ENCODE results near the gene PSEN2. TPM values are rescaled to one million over a fixed set of nuclear protein-coding genes. Genes with fewer than 3 reads are reported as not detected.

The PSEN2 gene
- polyA plus RNA-seq, 1 donor (not counting 4 experiments of a cell fraction or from before 2014, with no cell fraction given) = 9.5 TPM

DNA sequence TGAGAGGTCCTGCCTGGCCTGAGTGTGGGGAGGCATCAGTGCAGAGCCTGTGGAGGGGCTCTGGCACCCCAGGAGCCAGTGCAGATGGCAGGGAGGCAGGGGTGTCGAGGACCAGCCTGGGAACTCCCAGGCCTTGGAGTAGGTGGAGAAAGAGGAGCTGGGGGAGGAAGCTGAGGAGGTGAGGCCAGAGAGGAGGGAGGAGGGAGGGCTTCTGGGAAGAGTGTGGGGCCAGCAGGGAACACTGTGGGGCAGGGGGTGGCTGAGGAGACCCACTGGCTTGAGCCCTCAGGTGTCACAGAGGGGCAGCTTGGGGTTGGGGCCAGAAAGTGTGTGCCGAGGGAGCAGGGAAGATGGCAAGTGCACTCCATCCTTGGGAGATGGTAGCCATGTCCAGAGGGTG, 73.5 kb downstream of the PSEN2 start:
- Histone ChIP-seq H3K4me1 (ENCODE audit: control insufficient read depth, extremely low read depth, insufficient read depth, low read length) (peaks cover 12% of the 10 kb centered on the region), H2AFZ (ENCODE audit: control insufficient read depth, low read length) (no peak overlapping the region), H3K27ac (ENCODE audit: control insufficient read depth, insufficient read depth, low read length) (no peak overlapping the region), H3K36me3 (ENCODE audit: control insufficient read depth in 2 of 2, extremely low read depth in 1 of 2, insufficient read depth in 2 of 2, low read length in 2 of 2) (no peaks in the 10 kb centered on the region), H3K9me1 (ENCODE audit: control insufficient read depth, extremely low read depth, insufficient read depth, low read length) (no peaks in the 10 kb centered on the region), H4K20me1 (ENCODE audit: control insufficient read depth, extremely low read depth, insufficient read depth, low read length) (no peaks in the 10 kb centered on the region), H3K4me2 (ENCODE audit: control insufficient read depth, extremely low read depth, insufficient read depth, low read depth, low read length) (no peak overlapping the region), H3K4me3 (ENCODE audit: control insufficient read depth in 2 of 3, extremely low read depth in 1 of 3, insufficient read depth in 2 of 3, low read depth in 1 of 3, low read length in 3 of 3) (no peak overlapping the region), H3K27me3 (ENCODE audit: control insufficient read depth, extremely low read depth, insufficient read depth, low read length) (peaks cover 3% of the 10 kb centered on the region), H3K79me2 (ENCODE audit: control insufficient read depth, insufficient read depth, low read length) (no peaks in the 10 kb centered on the region), H3K9me3 (ENCODE audit: control insufficient read depth, low read depth, low read length) (no peaks in the 10 kb centered on the region), H3K9ac (ENCODE audit: control insufficient read depth, extremely low read depth, insufficient read depth, low read length) (no peak overlapping the region)
- FAIRE-seq = no peak
- no peak for DNase-seq (ENCODE audit: low read depth, low spot score)
- dilution Hi-C loops (cut with MboI; ENCODE audit: extremely low pct_ligation_motif_present, low sequenced_read_pairs) = no loop called here
- TF ChIP-seq, protein P1, sequence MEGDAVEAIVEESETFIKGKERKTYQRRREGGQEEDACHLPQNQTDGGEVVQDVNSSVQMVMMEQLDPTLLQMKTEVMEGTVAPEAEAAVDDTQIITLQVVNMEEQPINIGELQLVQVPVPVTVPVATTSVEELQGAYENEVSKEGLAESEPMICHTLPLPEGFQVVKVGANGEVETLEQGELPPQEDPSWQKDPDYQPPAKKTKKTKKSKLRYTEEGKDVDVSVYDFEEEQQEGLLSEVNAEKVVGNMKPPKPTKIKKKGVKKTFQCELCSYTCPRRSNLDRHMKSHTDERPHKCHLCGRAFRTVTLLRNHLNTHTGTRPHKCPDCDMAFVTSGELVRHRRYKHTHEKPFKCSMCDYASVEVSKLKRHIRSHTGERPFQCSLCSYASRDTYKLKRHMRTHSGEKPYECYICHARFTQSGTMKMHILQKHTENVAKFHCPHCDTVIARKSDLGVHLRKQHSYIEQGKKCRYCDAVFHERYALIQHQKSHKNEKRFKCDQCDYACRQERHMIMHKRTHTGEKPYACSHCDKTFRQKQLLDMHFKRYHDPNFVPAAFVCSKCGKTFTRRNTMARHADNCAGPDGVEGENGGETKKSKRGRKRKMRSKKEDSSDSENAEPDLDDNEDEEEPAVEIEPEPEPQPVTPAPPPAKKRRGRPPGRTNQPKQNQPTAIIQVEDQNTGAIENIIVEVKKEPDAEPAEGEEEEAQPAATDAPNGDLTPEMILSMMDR (optimal IDR thresholded peaks at IDR 0.05 in 1 of 3, IDR thresholded peaks at IDR 0.05 in 1 of 3, conservative IDR thresholded peaks at IDR 0.05 in 1 of 3; ENCODE audit: extremely low read depth in 1 of 3, insufficient read depth in 2 of 3, low read length in 3 of 3) = no peak
- no peak for TF ChIP-seq EZH2 (IDR thresholded peaks at IDR 0.05; ENCODE audit: low read length)

DNA sequence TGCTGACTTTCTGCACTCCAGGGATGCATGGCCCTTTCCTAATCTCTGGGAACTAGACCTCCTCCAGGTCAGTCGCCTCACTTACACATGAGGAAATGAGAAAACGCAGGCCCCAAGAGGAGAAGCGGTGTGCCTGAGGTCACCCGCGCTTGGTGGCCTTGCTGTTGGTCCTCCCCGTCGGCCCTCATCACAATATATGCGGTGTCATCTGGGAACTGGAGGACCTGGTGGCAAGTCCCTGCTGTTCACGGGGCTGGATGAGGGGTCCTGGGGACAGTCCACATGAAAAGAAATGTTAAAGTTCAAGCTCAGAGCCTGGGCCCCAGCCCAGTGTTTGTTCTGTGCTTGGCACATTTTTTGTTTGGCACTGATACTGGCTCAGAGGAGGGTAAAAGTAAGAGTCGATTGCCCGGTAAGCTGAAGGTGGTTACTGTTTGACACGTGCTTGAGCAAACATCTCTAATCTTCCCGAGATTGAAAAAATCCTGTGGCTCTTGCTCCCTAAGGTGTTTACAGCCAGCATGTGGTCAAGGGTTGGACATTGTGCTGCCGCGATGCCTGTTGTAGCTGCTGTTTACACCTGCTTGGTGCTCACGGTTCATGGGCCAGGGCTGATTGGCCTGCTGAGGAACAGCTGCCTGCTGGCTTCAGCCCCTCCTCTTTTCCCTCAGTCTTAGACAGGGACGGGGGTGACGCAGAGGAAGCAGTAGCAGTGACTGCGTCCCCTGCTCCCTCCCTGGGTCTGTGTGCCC, 74.9 kb downstream of the PSEN2 start:
- no peaks in the 10 kb centered on the region for H3K79me2 ChIP-seq (ENCODE audit: control insufficient read depth, insufficient read depth, low read length)
- H3K4me1 ChIP-seq (ENCODE audit: control insufficient read depth, extremely low read depth, insufficient read depth, low read length) = peaks cover 9% of the 10 kb centered on the region
- dilution Hi-C loops (cut with MboI; ENCODE audit: extremely low pct_ligation_motif_present, low sequenced_read_pairs) = no loop called here
- peaks cover 3% of the 10 kb centered on the region for H3K27me3 ChIP-seq (ENCODE audit: control insufficient read depth, extremely low read depth, insufficient read depth, low read length)
- FAIRE-seq (no peak), DNase-seq (ENCODE audit: low read depth, low spot score) (no peak)
- TF ChIP-seq, protein P1 (optimal IDR thresholded peaks at IDR 0.05 in 1 of 3, IDR thresholded peaks at IDR 0.05 in 1 of 3, conservative IDR thresholded peaks at IDR 0.05 in 1 of 3; ENCODE audit: extremely low read depth in 1 of 3, insufficient read depth in 2 of 3, low read length in 3 of 3) = no peak
- no peak for TF ChIP-seq EZH2 (IDR thresholded peaks at IDR 0.05; ENCODE audit: low read length)
- H3K4me3 ChIP-seq (ENCODE audit: control insufficient read depth in 2 of 3, extremely low read depth in 1 of 3, insufficient read depth in 2 of 3, low read depth in 1 of 3, low read length in 3 of 3) = no peak overlapping the region
- no peak overlapping the region for H3K27ac ChIP-seq (ENCODE audit: control insufficient read depth, insufficient read depth, low read length)
- H4K20me1 ChIP-seq (ENCODE audit: control insufficient read depth, extremely low read depth, insufficient read depth, low read length) = no peaks in the 10 kb centered on the region
- no peaks in the 10 kb centered on the region for H3K9me1 ChIP-seq (ENCODE audit: control insufficient read depth, extremely low read depth, insufficient read depth, low read length)
- H3K9me3 ChIP-seq (ENCODE audit: control insufficient read depth, low read depth, low read length) = no peaks in the 10 kb centered on the region
- no peaks in the 10 kb centered on the region for H3K36me3 ChIP-seq (ENCODE audit: control insufficient read depth in 2 of 2, extremely low read depth in 1 of 2, insufficient read depth in 2 of 2, low read length in 2 of 2)
- H3K4me2 ChIP-seq (ENCODE audit: control insufficient read depth, extremely low read depth, insufficient read depth, low read depth, low read length) = no peak overlapping the region
- H3K9ac ChIP-seq (ENCODE audit: control insufficient read depth, extremely low read depth, insufficient read depth, low read length) = no peak overlapping the region
- H2AFZ ChIP-seq (ENCODE audit: control insufficient read depth, low read length) = no peak overlapping the region

Other genes starting within 250 kb of the PSEN2 start
- gene ITPKB, start 131.3 kb upstream of the PSEN2 start, polyA plus RNA-seq = 3.2 to 4.9 TPM (median 3.2 TPM) in 3 replicates
- gene COQ8A, start 69.7 kb downstream of the PSEN2 start, polyA plus RNA-seq = 2.6 to 3.8 TPM (median 2.9 TPM) in 3 replicates